Effector memory CD8-positive, alpha-beta T cell (primary cell): Measurements from ENCODE around the gene LYZL6.
A peak's percentile ranks its signal among the peaks of the same experiment; 100 is the strongest.

Experiments used
- ATAC-seq: fragments of 150-1000 bp; cut with Tn5 transposase; replicated peaks from 2 replicates; pipeline ENCODE4 v1.10.0; 2021; ENCODE audit warnings: mild to moderate bottlenecking, moderate library complexity
- DNase-seq, 3 experiments: peaks; one replicate each; pipeline ENCODE4 v3.0.0; 2021
- H3K27ac Mint-ChIP-seq, 2 donors: one replicate each; pipeline ENCODE4 v1.8.0; 2022; ENCODE audit warnings: mild to moderate bottlenecking in 2 of 2, mixed read lengths in 2 of 2, moderate library complexity in 2 of 2
- H3K27me3 Mint-ChIP-seq, 2 donors: one replicate each; pipeline ENCODE4 v1.8.0; 2022; ENCODE audit warnings: mixed read lengths in 2 of 2
- H3K36me3 Mint-ChIP-seq: one replicate; pipeline ENCODE4 v1.8.0; 2022; ENCODE audit warnings: mild to moderate bottlenecking, moderate library complexity, mixed read lengths; ENCODE audit not compliant: insufficient read depth
- H3K4me1 Mint-ChIP-seq, 2 donors: one replicate each; pipeline ENCODE4 v1.8.0; 2022; ENCODE audit warnings: low read depth in 2 of 2, mixed read lengths in 2 of 2
- H3K4me3 Mint-ChIP-seq, 2 donors: one replicate each; pipeline ENCODE4 v1.8.0; 2022; ENCODE audit warnings: mild to moderate bottlenecking in 2 of 2, mixed read lengths in 2 of 2, moderate library complexity in 2 of 2
- H3K9me3 Mint-ChIP-seq, 2 donors: one replicate each; pipeline ENCODE4 v1.8.0; 2022; ENCODE audit warnings: mixed read lengths in 2 of 2
- total RNA-seq, 9 experiments: gene quantifications; one replicate each; lab custom pipeline; 2026; lab: John Stamatoyannopoulos, UW

The LYZL6 gene
- 0 reads per million in 9 experiments for total RNA-seq

DNA sequence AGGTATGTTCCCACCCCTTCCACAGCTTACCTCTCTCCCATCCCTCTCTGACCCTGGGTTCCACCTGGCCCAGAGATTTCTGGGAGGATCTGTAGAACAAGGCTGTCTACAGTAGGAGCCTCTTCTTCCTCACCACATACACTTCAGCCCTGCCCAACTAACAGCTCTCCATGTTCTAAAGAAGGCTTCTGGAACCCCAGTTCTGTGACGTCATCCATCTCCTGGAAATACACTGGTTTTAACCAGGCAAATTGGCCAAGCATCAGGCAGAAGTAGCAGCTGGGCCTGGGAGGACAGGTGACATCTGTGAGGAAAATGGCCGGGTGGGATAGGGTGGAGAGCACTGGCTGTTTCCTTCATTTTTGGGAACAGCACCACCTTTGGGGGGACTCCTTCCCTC is at the start of gene LYZL6:
LYZL6 (minus strand) TSS at position 177 of the 400 bp plus-strand sequence. CDS start 4,357 bp downstream, outside the sequence.
- H3K4me3 Mint-ChIP-seq, result no peak within 1 kb of the TSS

GRCh38 chr17:35991075-35991474 is 47.6 kb upstream of the LYZL6 start:
- Mint-ChIP-seq H3K4me3 (no peak overlapping the region), H3K27me3 (no peaks in the 10 kb centered on the region), H3K36me3 (no peaks in the 10 kb centered on the region), H3K27ac (no peak overlapping the region), H3K9me3 (no peaks in the 10 kb centered on the region), H3K4me1 (no peaks in the 10 kb centered on the region)
- DNase-seq, result no peak
- ATAC-seq, result no peak

More for the DNA sequence above, at the start of gene LYZL6:
- H3K36me3 Mint-ChIP-seq, result no peaks in the 10 kb centered on the region
- H3K27me3 Mint-ChIP-seq, result no peaks in the 10 kb centered on the region
- H3K4me1 Mint-ChIP-seq, result peaks cover 3 to 6% of the 10 kb centered on the region in 2 donors
- DNase-seq, result no peak
- no peaks in the 10 kb centered on the region for H3K9me3 Mint-ChIP-seq
- H3K27ac Mint-ChIP-seq, result peak within 1 kb of the TSS; percentile 41 to 53
- ATAC-seq, result no peak

DNA sequence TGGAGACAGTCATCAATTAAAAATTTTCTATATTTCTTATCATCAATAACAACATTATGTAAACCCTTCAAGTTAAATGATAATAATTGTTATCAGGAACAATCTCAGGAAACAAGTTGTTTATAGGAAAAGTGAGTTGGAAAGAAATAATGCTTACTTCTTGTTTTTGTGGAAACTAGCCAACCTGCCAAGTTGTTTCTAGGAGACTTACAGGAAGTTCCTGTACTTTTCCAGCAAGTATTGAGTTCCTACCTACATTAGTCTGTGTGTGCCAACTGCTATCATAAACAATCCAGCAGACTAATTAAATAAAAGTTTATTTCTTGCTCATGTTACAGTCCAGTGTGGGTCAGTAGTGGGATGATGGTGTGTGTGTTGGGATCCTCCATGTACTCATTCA is 44.7 kb upstream of the LYZL6 start:
- ATAC-seq (no peak), DNase-seq (no peak)
- Mint-ChIP-seq H3K4me1 (peaks cover 0 to 9% of the 10 kb centered on the region in 2 donors), H3K27me3 (no peaks in the 10 kb centered on the region), H3K9me3 (no peaks in the 10 kb centered on the region), H3K27ac (peak overlapping the region in 1 of 2 donors; percentile 35), H3K4me3 (no peak overlapping the region), H3K36me3 (peaks cover 2% of the 10 kb centered on the region)

DNA sequence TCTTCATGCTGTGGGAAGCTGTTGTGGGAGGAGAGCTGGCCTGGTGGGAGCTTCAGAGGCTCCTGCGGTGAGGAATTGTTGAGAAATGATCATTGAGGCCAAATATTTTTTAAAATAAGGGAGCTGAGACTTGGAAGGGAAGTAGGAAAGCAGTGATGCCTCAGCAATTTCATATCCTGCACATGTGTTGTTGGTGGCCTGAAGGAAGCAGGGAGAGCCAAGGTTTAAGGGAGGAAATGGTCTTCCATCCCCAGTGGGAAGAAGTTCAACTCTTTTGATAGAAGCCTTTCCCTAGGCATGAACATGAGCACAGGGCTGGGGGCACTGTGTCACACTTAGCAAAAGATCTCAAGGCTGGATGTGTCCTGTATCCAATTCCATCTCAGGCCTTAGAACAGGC is 43.1 kb upstream of the LYZL6 start, which contains the start of gene CCL14:
CCL14 (minus strand) TSS at position 87 of the 400 bp plus-strand sequence; CDS start at position 7, 80 bp downstream.
- Mint-ChIP-seq H3K36me3 (peaks cover 2% of the 10 kb centered on the region), H3K27ac (no peak within 1 kb of the TSS), H3K4me1 (peaks cover 5 to 15% of the 10 kb centered on the region in 2 donors), H3K27me3 (no peaks in the 10 kb centered on the region), H3K9me3 (no peaks in the 10 kb centered on the region), H3K4me3 (no peak within 1 kb of the TSS)
- no peak for ATAC-seq
- no peak for DNase-seq

DNA sequence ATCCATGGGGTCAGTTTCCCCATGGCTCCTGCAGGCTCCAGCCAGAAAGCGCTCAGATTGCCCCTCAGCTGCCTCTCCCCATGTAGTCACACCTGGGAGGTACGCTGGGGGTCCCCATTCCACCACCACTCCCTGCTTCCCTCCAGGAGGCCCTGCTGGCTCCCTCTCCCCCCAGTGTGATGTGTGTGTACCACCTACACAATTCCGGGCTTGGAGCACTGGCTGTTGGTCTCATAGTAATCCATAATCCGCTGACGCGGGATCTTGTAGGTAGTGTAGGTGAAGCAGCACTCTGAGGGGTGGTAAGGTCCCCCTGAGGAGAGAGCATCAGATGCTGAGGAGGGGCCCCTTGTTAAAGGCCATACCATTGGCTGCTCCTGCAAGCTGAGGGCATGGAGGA is 40.6 kb upstream of the LYZL6 start:
- no peak for DNase-seq
- Mint-ChIP-seq H3K9me3 (no peaks in the 10 kb centered on the region), H3K4me1 (peaks cover 5 to 19% of the 10 kb centered on the region in 2 donors), H3K27me3 (no peaks in the 10 kb centered on the region), H3K4me3 (no peak overlapping the region), H3K36me3 (peaks cover 2% of the 10 kb centered on the region), H3K27ac (peak overlapping the region in 1 of 2 donors; percentile 76)
- ATAC-seq, result no peak

GRCh38 chr17:35982409-35983191 is 39.1 kb upstream of the LYZL6 start:
- ATAC-seq (no peak), DNase-seq (no peak)
- peaks cover 2% of the 10 kb centered on the region for H3K36me3 Mint-ChIP-seq
- peak overlapping the region in 1 of 2 donors; percentile 30 for H3K4me3 Mint-ChIP-seq
- peaks cover 9 to 21% of the 10 kb centered on the region in 2 donors for H3K4me1 Mint-ChIP-seq
- peak overlapping the region in 1 of 2 donors; percentile 61 for H3K27ac Mint-ChIP-seq
- H3K9me3 Mint-ChIP-seq, result no peaks in the 10 kb centered on the region
- H3K27me3 Mint-ChIP-seq, result no peaks in the 10 kb centered on the region

GRCh38 chr17:35981908-35982330 is 38.4 kb upstream of the LYZL6 start:
- ATAC-seq, result no peak
- DNase-seq, result peak in 1 of 3 experiments; percentile 19
- peaks cover 9 to 21% of the 10 kb centered on the region in 2 donors for H3K4me1 Mint-ChIP-seq
- no peaks in the 10 kb centered on the region for H3K9me3 Mint-ChIP-seq
- peaks cover 2% of the 10 kb centered on the region for H3K36me3 Mint-ChIP-seq
- no peaks in the 10 kb centered on the region for H3K27me3 Mint-ChIP-seq
- peak overlapping the region in 1 of 2 donors; percentile 61 for H3K27ac Mint-ChIP-seq
- H3K4me3 Mint-ChIP-seq, result peak overlapping the region in 1 of 2 donors; percentile 30

DNA sequence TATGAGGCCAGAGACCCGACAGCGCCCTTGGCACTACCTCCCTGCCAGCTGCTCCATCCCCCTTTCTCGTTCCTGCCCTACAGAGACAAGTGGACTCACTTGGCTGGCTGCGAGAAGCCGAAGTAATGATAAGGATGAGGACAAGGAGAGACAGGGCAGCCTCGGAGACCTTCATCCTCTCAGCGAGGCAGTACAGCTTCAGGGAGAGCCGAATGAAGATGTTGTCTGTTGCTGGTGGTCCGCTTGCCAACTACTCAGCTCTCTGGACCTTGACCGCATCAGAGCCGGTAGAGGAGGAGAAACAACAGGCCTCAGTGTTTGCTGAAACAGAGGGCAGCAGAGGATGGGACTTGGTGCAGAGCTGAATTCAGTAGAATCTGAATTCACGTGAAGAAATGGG is 37.7 kb upstream of the LYZL6 start, which contains the start of gene CCL16:
CCL16 (minus strand) TSS at position 252 of the 400 bp plus-strand sequence; CDS start at position 175, 77 bp downstream.
- Mint-ChIP-seq H3K27ac (peak within 1 kb of the TSS in 1 of 2 donors; percentile 63), H3K4me3 (peak within 1 kb of the TSS in 1 of 2 donors; percentile 30), H3K27me3 (no peaks in the 10 kb centered on the region), H3K9me3 (no peaks in the 10 kb centered on the region), H3K4me1 (peaks cover 15 to 23% of the 10 kb centered on the region in 2 donors), H3K36me3 (peaks cover 2% of the 10 kb centered on the region)
- DNase-seq (no peak), ATAC-seq (no peak)

DNA sequence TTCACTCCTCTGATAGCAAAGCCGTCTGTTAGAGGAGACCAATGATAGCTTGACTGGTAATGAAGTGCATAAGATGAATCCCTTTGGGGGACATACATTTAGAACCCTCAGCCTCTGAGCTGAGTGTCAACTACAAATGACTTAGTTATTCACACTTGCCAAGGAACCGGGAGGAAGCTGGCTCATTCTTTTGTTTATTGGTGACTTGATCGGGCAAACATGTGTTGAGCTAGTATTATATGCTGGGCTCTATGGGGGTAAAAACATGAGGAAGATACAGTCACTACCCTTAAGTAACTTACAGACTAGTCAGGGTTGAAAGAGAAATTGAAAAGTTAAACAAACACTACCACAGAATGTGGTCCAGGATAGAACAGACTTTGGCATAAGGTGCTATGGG is 34.8 kb upstream of the LYZL6 start:
- ATAC-seq (no peak), DNase-seq (no peak)
- Mint-ChIP-seq H3K4me3 (no peak overlapping the region), H3K36me3 (no peaks in the 10 kb centered on the region), H3K27ac (no peak overlapping the region), H3K4me1 (peaks cover 18 to 20% of the 10 kb centered on the region in 2 donors), H3K27me3 (no peaks in the 10 kb centered on the region), H3K9me3 (no peaks in the 10 kb centered on the region)

DNA sequence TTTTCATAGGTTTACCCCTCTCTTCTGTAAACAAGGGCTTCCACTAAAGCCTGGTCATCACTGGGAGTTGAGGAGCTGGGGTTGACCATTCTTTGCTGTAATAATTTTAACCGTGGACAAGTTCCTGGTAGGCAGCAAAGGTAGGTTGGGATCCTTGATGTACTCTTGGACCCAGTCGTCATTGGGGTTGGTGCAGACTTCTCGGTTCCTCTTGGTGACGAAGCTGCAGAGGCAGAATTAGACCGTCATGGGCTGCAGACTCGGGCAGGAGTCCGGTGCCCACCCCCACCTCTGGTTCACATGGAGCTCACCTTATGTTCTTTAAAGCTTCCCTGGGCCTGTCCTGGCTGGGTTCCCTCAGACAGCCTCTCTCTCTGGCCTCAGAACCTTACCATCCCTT is 34.0 kb upstream of the LYZL6 start:
- Mint-ChIP-seq H3K4me1 (peaks cover 18% of the 10 kb centered on the region in 2 donors), H3K36me3 (no peaks in the 10 kb centered on the region), H3K27me3 (no peaks in the 10 kb centered on the region), H3K4me3 (no peak overlapping the region), H3K9me3 (no peaks in the 10 kb centered on the region), H3K27ac (peak overlapping the region in 1 of 2 donors; percentile 53)
- DNase-seq (no peak), ATAC-seq (no peak)

DNA sequence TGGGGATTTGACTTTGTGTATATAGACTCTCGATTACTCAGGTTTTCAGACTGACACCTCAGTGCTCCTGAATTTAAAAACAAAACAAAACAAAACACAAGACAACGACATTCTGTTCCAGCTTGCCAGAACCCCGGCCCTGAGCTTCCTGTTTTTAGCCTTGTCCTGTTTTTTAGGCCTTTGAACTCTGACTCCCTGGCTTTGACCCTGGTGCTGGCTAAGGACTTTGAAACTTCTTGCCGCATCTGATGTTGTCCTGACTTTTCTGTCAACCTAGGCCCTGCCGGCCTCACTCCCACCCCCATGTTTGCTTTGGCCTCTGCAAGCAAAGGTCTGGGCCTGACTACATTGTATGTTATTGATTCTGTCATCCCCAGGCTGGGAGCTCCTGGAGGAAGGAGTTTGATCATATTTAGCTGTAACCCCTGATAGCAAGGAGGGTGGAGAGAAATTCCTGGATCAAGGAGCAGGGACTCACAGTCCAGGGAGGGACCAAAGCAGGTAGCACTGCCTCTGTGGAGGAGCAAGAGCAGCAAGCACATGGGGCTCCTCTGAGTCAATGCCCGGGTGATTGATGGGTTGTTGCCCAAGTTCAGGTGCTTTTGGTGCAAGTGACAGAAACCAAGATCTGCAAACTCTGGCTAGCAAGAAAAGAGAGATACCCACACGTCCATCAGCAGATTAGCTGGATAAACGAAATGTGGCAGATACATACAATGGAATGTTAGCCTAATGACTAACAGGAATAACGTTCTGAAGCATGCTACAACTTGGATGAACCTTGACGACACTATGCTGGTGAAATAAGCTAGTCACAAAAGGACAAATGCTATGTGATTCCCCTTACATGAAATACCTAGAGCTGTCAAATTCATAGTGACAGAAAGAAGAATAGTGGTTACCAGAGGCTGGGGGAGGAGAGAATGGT is 30.1 kb upstream of the LYZL6 start:
- Mint-ChIP-seq H3K36me3 (no peaks in the 10 kb centered on the region), H3K4me1 (peaks cover 13 to 23% of the 10 kb centered on the region in 2 donors), H3K4me3 (no peak overlapping the region), H3K27ac (peak overlapping the region in 1 of 2 donors; percentile 56), H3K27me3 (no peaks in the 10 kb centered on the region), H3K9me3 (no peaks in the 10 kb centered on the region)
- DNase-seq, result no peak
- ATAC-seq, result no peak

DNA sequence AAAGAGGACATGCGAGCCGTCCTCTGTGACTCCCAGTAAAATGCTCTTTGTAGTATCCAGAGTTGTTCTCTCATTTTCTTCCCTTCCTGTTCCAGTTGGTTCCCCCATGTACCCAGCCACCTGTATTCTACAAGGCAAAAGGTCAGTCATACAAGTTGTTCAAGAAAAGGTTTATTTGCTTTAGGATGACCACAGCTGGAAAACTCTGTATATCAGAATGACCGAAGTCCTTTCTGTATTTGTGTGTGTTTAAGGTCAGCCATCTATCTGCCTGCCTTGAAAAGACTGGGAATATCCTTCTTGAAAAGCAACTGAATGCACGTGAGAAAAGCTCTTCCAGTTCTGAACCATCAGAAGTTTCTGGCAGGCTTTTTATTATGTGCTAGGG is 29.4 kb upstream of the LYZL6 start:
- ATAC-seq (no peak), DNase-seq (no peak)
- Mint-ChIP-seq H3K27me3 (no peaks in the 10 kb centered on the region), H3K4me1 (peaks cover 13 to 22% of the 10 kb centered on the region in 2 donors), H3K4me3 (no peak overlapping the region), H3K9me3 (no peaks in the 10 kb centered on the region), H3K27ac (no peak overlapping the region), H3K36me3 (no peaks in the 10 kb centered on the region)

DNA sequence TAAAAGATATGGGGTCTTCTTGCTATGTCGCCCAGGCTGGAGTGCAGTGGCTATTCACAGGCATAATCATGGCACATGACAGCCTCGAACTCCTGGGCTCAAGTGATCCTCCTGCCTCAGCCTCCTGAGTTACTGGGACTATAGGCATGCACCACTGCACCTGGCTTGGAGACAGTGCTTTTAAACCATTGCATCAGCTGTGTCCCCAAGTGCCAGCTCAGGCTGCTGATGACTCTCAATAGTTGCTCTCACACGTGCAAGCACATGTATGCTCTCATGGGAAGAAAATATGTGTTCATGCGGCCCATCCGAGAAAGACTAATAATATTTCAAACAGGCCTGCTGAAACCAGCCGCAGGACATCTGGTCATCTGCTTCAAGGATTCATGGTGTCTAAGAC is 29.0 kb upstream of the LYZL6 start:
- Mint-ChIP-seq H3K4me1 (peaks cover 11 to 19% of the 10 kb centered on the region in 2 donors), H3K9me3 (no peaks in the 10 kb centered on the region), H3K27ac (no peak overlapping the region), H3K36me3 (no peaks in the 10 kb centered on the region), H3K27me3 (no peaks in the 10 kb centered on the region), H3K4me3 (no peak overlapping the region)
- DNase-seq, result no peak
- no peak for ATAC-seq
